GM19035 (cell line): Measurements from ENCODE around the gene NR3C2.
"Not testable (repeated sequence)": the region's sequence is repeated elsewhere in the genome, so short reads cannot be mapped to it uniquely, and the experiment has no call there.

ENCODE experiments used
- ATAC-seq: cut with Tn5 transposase; IDR thresholded peaks from one replicate; pipeline ENCODE4 v1.9.1; 2021; ENCODE audit not compliant: unreplicated experiment

The NR3C2 gene

GRCh38 chr4:148182230-148182911 is 259.8 kb downstream of the NR3C2 start:
- no peak for ATAC-seq

DNA sequence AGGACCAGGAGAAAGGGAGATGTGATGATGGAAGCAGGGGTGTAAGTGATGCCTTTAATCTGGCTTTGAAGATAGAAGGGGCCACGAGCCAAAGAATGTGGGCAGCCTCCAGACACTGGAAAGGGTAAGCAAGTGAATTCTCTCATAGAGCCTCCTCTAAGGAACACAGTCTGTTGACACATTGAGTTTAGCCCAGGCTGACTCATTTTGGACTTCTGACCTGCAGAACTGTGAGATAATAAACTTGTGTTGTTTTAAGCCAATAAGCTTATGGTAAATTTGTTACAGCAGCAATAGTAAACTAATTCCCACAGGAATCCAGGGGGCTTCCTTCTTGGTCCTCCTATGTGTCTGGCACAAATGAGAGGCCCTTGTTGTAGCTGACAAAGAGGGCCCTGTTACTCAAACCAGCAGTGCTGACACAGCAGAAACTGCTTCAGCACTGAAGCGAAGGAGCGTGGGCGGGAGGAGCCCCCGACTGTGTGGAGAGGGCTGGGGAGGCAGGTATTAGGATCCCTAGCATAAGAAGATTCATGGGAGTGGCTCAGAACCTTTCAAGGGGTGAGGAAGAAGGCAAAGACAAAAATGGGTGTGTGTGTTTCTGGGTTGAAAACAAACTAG is 268.7 kb downstream of the NR3C2 start:
- ATAC-seq, result no peak

DNA sequence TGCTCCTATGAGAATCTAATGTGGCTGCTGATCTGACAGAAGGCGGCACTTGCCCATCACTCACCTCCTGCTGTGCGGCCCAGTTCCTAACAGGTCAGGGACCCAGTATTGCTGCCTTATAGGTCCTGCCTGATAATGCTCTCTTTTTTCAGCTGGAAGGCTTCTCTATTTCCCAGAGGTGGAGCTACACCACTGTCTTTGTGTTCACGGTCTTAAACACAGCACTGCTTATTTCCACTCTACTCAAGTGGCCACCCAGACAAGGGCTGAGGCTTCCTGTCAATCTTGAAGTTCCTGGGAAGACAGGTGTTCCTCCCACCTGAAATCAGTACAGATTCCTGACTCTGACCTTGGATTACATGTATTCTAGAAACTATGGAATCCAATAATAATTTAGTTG is 270.6 kb downstream of the NR3C2 start:
- ATAC-seq, result no peak

DNA sequence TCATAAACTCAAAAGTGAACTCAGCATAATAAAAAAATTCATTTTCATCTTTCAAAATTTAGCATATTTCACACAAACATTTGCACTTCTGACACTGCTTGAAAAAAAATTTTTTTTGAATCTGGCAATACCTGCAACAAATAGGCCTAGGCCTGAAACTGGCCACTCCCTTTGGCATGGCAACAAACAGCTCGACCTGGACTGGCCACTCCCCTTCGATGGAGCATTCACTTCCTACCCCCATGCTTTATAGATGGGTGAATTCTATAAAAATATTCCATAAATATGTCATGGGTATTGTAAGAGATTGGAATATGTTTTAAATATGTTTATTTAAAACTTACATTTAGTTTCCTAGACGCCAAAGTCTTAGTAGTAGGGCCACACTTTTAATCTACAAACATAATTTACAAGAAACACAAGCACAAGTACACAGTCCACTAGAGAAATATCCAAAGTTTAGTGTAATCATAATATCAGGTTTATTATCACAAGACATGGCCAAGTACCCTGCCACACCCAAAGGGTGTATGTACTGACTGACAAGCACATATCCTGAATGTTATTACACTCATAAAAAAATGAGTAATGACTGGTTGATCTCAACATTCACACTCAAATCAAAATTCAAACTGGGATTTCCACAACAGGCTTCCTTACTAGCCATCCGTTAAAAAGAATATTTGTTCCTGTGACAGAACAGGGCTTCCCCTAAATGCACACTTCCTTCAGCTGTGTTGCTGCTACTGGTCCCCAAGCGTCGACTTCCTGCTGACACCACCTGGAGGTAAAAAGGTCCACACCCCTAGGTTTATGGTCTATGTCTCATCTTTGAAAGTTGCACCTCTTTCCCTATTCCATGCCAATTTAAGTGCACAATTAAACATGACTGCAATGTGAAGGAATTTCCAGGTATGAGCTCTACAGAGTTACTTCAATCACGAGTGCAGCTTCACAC is 271.5 kb downstream of the NR3C2 start:
- ATAC-seq, result no peak

GRCh38 chr4:148166132-148166591 is 276.1 kb downstream of the NR3C2 start:
- ATAC-seq, result no peak

DNA sequence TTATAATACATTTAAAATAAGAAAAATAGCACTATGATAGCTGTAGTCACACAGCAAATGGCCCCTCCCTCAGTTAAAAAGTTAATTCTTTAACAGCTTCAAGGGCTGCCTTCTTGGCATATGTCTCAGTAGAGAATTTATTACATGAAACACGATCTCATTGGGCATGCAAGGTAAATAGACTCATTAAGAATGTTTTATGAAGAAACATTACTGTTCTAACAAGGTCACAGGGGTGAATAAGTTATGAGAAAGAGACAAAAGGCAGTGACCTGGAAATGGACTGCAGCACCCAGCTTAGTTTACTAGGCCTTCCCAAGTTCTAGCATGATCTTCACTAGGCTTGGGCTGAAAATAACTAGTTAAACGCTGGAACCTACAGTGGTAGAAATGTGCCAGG is 277.7 kb downstream of the NR3C2 start:
- ATAC-seq, result no peak

- ATAC-seq, result no peak
These were observed 279.2 kb downstream of the NR3C2 start for GRCh38 chr4:148162991-148163390.

DNA sequence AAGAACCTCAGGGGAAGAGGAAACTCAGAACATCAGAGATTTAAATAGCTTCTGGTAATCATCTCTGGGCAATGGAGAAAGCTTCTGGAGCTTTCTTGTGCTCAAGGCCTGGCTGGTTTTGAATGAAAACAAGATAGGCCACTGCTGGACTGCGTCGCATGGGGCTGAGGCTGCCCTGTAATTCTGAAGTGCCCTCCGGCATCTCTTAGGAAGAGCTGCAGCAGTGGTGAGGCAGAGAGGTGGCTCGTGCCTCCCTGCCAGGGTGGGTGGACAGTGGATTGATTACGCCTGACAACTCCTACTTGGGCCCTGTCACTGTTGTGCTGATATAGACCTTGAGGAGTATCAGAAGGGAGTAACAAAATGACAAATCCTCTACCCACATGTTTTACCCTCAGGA is 279.7 kb downstream of the NR3C2 start:
- no peak for ATAC-seq

- no peak for ATAC-seq
These were observed 280.6 kb downstream of the NR3C2 start for GRCh38 chr4:148161601-148162000.

DNA sequence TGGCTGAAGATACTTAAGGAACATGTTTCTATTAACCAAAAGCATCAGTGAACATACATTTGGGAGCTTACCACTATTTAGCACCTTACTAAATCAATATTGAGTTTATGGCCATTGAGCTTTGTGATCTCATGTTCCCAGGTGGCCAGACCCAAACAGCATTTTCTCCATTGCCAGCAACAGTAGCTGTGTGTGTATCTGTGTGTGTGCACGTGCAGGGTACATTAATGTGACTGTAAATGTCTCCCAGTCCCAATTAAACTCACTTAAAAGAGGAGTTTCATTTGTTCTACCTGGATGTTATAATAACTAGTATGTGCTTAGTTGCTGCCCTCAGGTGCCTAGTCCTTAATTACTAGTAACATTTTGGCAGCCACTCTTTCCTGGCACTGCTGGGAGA is 282.4 kb downstream of the NR3C2 start:
- ATAC-seq, result no peak

- no peak for ATAC-seq
These were observed 287.4 kb downstream of the NR3C2 start for GRCh38 chr4:148154769-148155168.

DNA sequence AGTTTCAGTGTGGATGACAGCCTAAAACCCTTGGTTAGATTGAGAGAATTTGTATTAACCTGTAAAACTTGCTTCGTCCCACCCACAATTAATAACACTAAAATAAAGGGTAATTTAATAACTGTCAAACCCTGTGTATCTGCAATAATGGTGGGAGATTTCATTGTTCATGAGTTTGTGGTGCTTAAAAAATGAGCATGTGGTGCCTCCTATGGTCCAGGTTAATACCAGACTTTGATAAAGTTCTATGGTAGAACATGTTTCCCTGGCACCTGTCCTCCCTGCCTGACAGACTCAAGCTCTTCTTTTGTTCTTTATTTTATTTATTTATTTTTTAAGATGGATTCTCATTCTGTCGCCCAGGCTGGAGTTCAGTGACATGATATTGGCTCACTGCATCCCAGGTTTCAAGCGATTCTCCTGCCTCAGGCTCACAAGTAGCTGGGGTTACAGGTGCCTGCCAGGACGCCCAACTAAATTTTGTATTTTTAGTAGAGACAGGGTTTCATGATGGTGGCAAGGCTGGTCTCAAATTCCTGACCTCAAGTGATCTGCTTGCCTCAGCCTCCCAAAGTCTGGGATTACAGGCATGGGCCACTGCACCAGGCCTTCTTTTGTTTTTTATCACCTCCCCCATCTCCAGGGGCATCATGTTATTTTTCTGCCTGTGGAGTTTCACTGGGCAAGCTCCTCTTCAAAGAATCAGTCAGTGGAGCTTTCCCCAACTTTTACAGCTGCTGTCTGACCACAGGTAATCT is 289.2 kb downstream of the NR3C2 start:
- no peak for ATAC-seq

DNA sequence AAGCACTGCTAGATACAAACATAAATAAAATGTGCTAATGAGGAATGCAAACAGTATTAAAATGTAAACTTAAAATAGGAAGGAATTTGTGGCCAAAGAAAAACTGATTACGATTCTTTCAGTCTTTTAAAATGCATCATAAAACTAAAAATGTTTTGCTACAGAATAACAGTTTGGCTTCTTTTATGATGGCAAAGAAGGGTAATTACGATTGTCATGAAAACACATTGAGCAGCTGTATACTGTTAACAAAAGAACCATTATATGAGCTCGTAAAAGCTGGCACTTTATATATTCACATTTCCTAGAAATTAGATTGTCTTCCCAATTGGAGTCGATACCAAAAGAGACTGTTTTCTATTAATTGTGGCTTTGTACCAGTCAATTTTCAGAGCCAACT is 290.4 kb downstream of the NR3C2 start:
- no peak for ATAC-seq

DNA sequence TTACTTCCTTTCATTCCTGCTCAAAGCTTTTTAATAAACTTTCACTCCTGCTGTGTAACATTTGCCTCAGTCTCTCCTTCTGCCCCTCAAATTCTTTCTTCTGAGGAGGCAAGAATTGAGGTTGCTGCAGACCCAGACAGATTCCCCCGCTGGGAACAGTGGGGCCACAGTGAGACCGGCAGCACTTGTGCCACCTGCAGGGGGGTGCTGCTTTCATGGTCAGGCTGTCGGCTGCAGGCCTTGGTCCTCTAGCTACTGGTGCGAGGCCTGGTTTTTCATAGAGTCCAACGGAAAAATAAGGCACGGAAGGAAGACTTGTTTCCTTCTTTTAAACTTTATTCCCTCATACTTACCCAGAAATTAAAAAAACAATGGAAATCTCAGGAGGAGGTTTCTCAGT is 296.7 kb downstream of the NR3C2 start:
- ATAC-seq, result no peak

DNA sequence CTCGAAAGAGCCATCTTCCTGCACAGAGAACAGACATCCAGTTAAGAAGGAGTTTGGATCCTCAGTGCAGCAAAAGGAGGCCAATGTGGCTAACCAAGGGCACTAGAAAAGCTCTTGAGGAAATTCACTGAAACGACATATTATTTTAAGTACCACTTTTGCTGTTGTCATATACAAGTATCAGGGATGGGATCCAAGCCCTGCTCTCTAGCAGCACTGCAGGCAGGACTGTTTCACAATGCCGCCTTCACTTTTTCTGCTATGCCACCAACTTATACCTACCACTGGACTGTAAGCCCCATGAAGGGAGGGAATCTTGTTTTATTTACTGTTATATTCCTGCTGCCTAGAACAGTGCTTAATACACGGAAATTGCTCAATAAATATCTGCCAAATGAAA is 299.0 kb downstream of the NR3C2 start:
- ATAC-seq, result no peak

DNA sequence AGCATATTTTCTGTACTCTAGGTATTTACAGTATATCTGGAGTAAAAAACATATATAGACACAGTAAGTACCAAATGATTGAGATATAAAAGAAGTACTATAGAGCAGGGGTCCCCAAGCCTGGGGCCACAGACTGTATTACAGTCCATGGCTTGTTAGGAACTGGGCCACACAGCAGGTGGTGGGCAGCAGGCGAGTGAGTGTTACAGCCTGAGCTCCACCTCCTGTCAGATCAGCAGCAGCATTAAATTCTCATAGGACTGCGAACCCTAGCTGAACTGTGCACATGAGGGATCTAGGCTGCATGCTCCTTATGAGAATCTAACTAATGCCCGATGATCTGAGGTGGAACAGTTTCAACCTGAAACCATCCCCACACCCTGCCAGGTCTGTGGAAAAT is 300.7 kb downstream of the NR3C2 start:
- ATAC-seq, result no peak

DNA sequence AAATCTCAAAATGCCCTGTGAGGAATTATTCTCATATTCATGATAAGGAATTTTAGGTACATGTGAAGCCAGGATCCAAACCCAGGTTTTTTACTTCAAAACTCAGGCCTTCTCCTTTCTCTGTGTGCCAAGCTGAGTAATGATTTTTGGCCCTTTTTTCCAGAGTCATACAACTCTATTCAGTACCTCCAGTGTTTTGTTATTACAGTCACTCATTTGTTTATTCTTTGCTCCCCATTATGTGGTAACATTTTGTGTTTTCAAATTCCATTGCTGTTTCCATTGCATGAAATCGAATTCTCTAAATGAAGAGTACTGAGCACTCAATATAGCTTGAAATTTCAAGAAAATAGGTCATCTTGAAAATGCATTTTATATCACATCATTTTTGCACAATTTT is 315.4 kb downstream of the NR3C2 start:
- no peak for ATAC-seq

GRCh38 chr4:148124512-148124911 is 317.7 kb downstream of the NR3C2 start:
- no peak for ATAC-seq

DNA sequence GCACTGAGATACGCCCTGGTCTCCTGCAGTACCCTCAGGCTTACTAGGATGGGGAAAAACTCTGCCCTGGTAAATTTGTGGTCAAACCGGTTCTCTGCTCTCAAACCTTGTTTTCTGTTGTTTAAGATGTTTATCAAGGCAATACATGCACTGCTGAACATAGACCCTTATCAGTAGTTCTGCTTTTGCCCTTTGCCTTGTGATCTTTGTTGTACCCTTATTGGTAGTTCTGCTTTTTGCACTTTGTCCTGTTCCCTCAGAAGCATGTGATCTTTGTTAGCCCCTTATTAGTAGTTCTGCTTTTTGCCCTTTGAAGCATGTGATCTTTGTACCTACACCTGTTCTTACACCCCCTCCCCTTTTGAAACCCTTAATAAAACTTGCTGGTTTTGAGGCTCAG is 319.1 kb downstream of the NR3C2 start:
- ATAC-seq, result not testable (repeated sequence)

GRCh38 chr4:148120216-148120615 is 322.0 kb downstream of the NR3C2 start:
- ATAC-seq, result no peak

DNA sequence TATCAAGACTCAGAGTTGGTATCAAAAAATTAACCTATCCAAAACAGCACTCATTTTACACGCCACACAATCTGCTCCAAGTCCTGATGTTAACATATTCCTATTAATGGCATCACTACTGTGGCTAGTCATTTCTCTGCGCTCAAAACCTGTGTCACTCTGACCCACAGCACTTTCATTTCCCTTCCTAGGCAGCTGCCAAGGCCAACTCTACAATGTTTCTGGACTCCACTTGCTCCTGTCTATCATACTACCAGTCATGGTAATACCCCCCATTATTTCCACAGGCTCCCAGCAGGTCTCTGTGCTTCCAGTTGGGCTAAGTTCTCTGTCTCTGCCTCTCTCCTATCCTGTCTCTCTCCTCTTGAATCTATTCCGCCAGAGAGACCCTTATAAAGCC is 323.6 kb downstream of the NR3C2 start:
- ATAC-seq, result no peak
